ENCODE measurements around the gene HYLS1. TPM values are rescaled to one million over a fixed set of nuclear protein-coding genes. Genes with fewer than 3 reads are reported as not detected.

HYLS1 gene
- total RNA-seq, 1 experiment from 2014 or later, result 16.7 TPM

- Histone ChIP-seq H3K9me3 (ENCODE audit: insufficient read depth, low read depth) (peaks cover 5% of the 10 kb centered on the region; the same call in 1 of the 2 replicates), H3K27me3 (ENCODE audit: insufficient read depth, low read depth) (no peaks in the 10 kb centered on the region; the same call in 1 of the 2 replicates), H3K79me2 (ENCODE audit: low read depth) (no peaks in the 10 kb centered on the region), H3K27ac (no peak overlapping the region), H3K36me3 (ENCODE audit: low read depth) (no peaks in the 10 kb centered on the region), H3K4me3 (no peak overlapping the region), H2AFZ (no peak overlapping the region), H3K4me2 (no peak overlapping the region), H4K20me1 (ENCODE audit: insufficient read depth) (no peaks in the 10 kb centered on the region), H3F3A (ENCODE audit: insufficient read depth, low read depth) (no peaks in the 10 kb centered on the region), H3K9me2 (ENCODE audit: insufficient read depth) (no peaks in the 10 kb centered on the region), H3K4me1 (replicated peaks; ENCODE audit: insufficient read depth) (no peaks in the 10 kb centered on the region)
- intact Hi-C loops (cut with micrococcal nuclease; ENCODE audit: unreplicated experiment), result loop anchor here (5.0 to 10.0 kb wide), 2 partner anchors 910 to 1472 kb away; no protein-coding TSS in a partner anchor
- CTCF ChIA-PET, result interaction anchor here (0.6 kb wide), 1 partner anchor 1035 kb away, joined by 9 read pairs; no protein-coding TSS in a partner anchor
- peak; percentile 26 to 48 for DNase-seq
- POLR2A ChIA-PET (ENCODE audit: unreplicated experiment), result no interaction called here
- TF ChIP-seq, protein P1, sequence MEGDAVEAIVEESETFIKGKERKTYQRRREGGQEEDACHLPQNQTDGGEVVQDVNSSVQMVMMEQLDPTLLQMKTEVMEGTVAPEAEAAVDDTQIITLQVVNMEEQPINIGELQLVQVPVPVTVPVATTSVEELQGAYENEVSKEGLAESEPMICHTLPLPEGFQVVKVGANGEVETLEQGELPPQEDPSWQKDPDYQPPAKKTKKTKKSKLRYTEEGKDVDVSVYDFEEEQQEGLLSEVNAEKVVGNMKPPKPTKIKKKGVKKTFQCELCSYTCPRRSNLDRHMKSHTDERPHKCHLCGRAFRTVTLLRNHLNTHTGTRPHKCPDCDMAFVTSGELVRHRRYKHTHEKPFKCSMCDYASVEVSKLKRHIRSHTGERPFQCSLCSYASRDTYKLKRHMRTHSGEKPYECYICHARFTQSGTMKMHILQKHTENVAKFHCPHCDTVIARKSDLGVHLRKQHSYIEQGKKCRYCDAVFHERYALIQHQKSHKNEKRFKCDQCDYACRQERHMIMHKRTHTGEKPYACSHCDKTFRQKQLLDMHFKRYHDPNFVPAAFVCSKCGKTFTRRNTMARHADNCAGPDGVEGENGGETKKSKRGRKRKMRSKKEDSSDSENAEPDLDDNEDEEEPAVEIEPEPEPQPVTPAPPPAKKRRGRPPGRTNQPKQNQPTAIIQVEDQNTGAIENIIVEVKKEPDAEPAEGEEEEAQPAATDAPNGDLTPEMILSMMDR (conservative IDR thresholded peaks at IDR 0.05), result peak; percentile 78
- no peak for TF ChIP-seq EZH2 (IDR thresholded peaks at IDR 0.05; ENCODE audit: low read depth)
- no TSS peak for BruUV-seq (replicated peaks)
Observed at GRCh38 chr11:125874556-125875124, 12.8 kb upstream of the HYLS1 start.

GRCh38 chr11:125881291-125881690 is 6.2 kb upstream of the HYLS1 start:
- POLR2A ChIA-PET (ENCODE audit: unreplicated experiment), result no interaction called here
- Histone ChIP-seq H3K27me3 (ENCODE audit: insufficient read depth, low read depth) (no peaks in the 10 kb centered on the region), H3K9me3 (ENCODE audit: insufficient read depth, low read depth) (no peaks in the 10 kb centered on the region), H3K9me2 (ENCODE audit: insufficient read depth) (no peaks in the 10 kb centered on the region), H4K20me1 (ENCODE audit: insufficient read depth) (no peaks in the 10 kb centered on the region), H3K4me2 (no peak overlapping the region), H3K4me3 (no peak overlapping the region), H3K36me3 (ENCODE audit: low read depth) (no peaks in the 10 kb centered on the region), H2AFZ (no peak overlapping the region), H3F3A (ENCODE audit: insufficient read depth, low read depth) (peaks cover 5% of the 10 kb centered on the region; the same call in 1 of the 2 replicates), H3K79me2 (ENCODE audit: low read depth) (no peaks in the 10 kb centered on the region), H3K27ac (no peak overlapping the region), H3K4me1 (replicated peaks; ENCODE audit: insufficient read depth) (no peaks in the 10 kb centered on the region)
- TF ChIP-seq EZH2 (IDR thresholded peaks at IDR 0.05; ENCODE audit: low read depth), result no peak
- no TSS peak for BruUV-seq (replicated peaks)
- intact Hi-C loops (cut with micrococcal nuclease; ENCODE audit: unreplicated experiment), result no loop called here
- CTCF ChIA-PET, result no interaction called here
- DNase-seq, result no peak

DNA sequence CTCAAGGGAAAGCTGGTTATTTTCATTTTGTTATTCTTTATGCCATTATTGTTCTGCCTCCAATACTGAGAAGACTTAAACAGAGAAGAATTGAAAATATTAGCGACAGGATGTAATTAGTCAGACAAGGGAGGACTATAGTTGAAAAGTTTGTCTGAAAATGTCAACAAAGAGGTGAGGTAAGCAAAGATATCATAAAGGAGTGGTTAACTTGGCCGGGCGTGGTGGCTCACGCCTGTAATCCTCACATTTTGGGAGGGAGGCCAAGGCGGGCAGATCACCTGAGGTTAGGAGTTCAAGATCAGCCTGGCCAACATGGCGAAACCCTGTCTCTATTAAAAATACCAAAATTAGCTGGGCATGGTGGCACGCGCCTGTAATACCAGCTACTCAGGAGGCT is 4.1 kb upstream of the HYLS1 start:
- Histone ChIP-seq H3K79me2 (ENCODE audit: low read depth) (0 out of 2 replicates have a peak, but pooled peaks cover 1% of the 10 kb centered on the region), H2AFZ (no peak overlapping the region), H3K4me1 (replicated peaks; ENCODE audit: insufficient read depth) (no peaks in the 10 kb centered on the region), H3K9me3 (ENCODE audit: insufficient read depth, low read depth) (no peaks in the 10 kb centered on the region), H4K20me1 (ENCODE audit: insufficient read depth) (no peaks in the 10 kb centered on the region), H3K36me3 (ENCODE audit: low read depth) (no peaks in the 10 kb centered on the region), H3K4me3 (no peak overlapping the region), H3F3A (ENCODE audit: insufficient read depth, low read depth) (peaks cover 10% of the 10 kb centered on the region; the same call in 1 of the 2 replicates), H3K27ac (no peak overlapping the region), H3K27me3 (ENCODE audit: insufficient read depth, low read depth) (no peaks in the 10 kb centered on the region), H3K9me2 (ENCODE audit: insufficient read depth) (no peaks in the 10 kb centered on the region), H3K4me2 (no peak overlapping the region)
- ChIA-PET POLR2A (ENCODE audit: unreplicated experiment) (no interaction called here), CTCF (no interaction called here)
- TF ChIP-seq, protein P1 (conservative IDR thresholded peaks at IDR 0.05), result no peak
- TF ChIP-seq EZH2 (IDR thresholded peaks at IDR 0.05; ENCODE audit: low read depth), result no peak
- no TSS peak for BruUV-seq (replicated peaks)
- no peak for DNase-seq
- intact Hi-C loops (cut with micrococcal nuclease; ENCODE audit: unreplicated experiment), result no loop called here
